HepG2 (cell line): ENCODE data around the gene DNAJA2. TPM values are rescaled to one million over a fixed set of nuclear protein-coding genes. Genes with fewer than 3 reads are reported as not detected.

Source experiments
- ATAC-seq: fragments of 200-7000 bp; cut with Tn5 transposase; 3 replicates; pipeline ENCODE4 v1.9.1; 2020; ENCODE audit warnings: mild to moderate bottlenecking, moderate library complexity
- BruUV-seq: library from RNA; stranded (reverse); fragments of 400-500 nt; replicated peaks from 2 replicates; lab custom pipeline; 2021; lab: Mats Ljungman, UMichigan
- CTCF ChIA-PET: fragments of 300-600 bp; formaldehyde crosslinking; extraction: SDS; loops from one replicate; lab custom pipeline; 2021; ENCODE audit warnings: low total read pairs, inconsistent platforms, low intra/inter-chr PET ratio; lab: Yijun Ruan, JAX
- POLR2A ChIA-PET: fragments of 350-600 bp; sonication (Branson Sonifier 250); formaldehyde crosslinking; loops from one replicate; lab custom pipeline; 2020; ENCODE audit warnings: antibody characterized with exemption, inconsistent platforms; lab: Yijun Ruan, JAX
- DNase-seq: peaks from one replicate; pipeline ENCODE4 v3.0.0-alpha.2; 2015; ENCODE audit warnings: low spot score
- FAIRE-seq: peaks from 3 replicates; lab custom pipeline; 2011; peaks lifted over from hg19 to GRCh38; lab: Jason Lieb, UNC
- H2AFZ ChIP-seq: one replicate; pipeline ENCODE4 v1.6.1; 2011; ENCODE audit warnings: low read length, inconsistent platforms
- H3K27ac ChIP-seq: fragments of 300-600 bp; 3 replicates; pipeline ENCODE4 v1.8.0; 2011; ENCODE audit warnings: mixed run types, mild to moderate bottlenecking, mixed read lengths, low read length, inconsistent platforms; ENCODE audit not compliant: insufficient read depth; ENCODE audit errors: extremely low read length
- H3K27me3 ChIP-seq, 2 experiments: fragments of 200-600 bp in 1 of 2; 2 replicates in 1 of 2; 3 replicates in 1 of 2; pipeline versions ENCODE4 v1.6.0 to v1.8.0; 2011; ENCODE audit warnings: low read length in 2 of 2, mild to moderate bottlenecking in 2 of 2, moderate library complexity in 2 of 2, inconsistent platforms in 1 of 2; ENCODE audit not compliant: insufficient read depth in 2 of 2, control insufficient read depth in 1 of 2
- H3K36me3 ChIP-seq, 2 experiments: fragments of 200-600 bp in 1 of 2; replicated peaks in 1 of 2; 2 replicates in 1 of 2; 3 replicates in 1 of 2; pipeline versions ENCODE4 v1.5.1 to v1.8.0; 2011; ENCODE audit warnings: low read length in 2 of 2, inconsistent platforms in 1 of 2; ENCODE audit not compliant: insufficient read depth in 2 of 2, control insufficient read depth in 1 of 2
- H3K4me1 ChIP-seq: 2 replicates; pipeline ENCODE4 v1.5.1; 2012; ENCODE audit warnings: low read length, inconsistent platforms; ENCODE audit not compliant: insufficient read depth
- H3K4me2 ChIP-seq: 2 replicates; pipeline ENCODE4 v1.6.0; 2011; ENCODE audit warnings: low read depth, low read length, inconsistent platforms
- H3K4me3 ChIP-seq, 3 experiments: fragments of 200-600 bp in 1 of 3; sonication (generic), shearing (Covaris generic) in 1 of 3; replicated peaks in 1 of 3; 2 replicates each; pipeline ENCODE4 v1.5.1; 2011 to 2016; ENCODE audit warnings: low read length in 3 of 3, inconsistent platforms in 2 of 3, low read depth in 2 of 3, mild to moderate bottlenecking in 2 of 3, control low read depth in 1 of 3, mixed read lengths in 1 of 3; ENCODE audit not compliant: insufficient read depth in 1 of 3
- H3K79me2 ChIP-seq: one replicate; pipeline ENCODE4 v1.6.1; 2011; ENCODE audit warnings: low read length, inconsistent platforms; ENCODE audit not compliant: insufficient read depth
- H3K9ac ChIP-seq: 2 replicates; pipeline ENCODE4 v1.6.0; 2011; ENCODE audit warnings: mild to moderate bottlenecking, low read depth, low read length, inconsistent platforms; ENCODE audit not compliant: insufficient read depth
- H3K9me3 ChIP-seq: 2 replicates; pipeline ENCODE4 v1.5.1; 2012; ENCODE audit warnings: mild to moderate bottlenecking, low read length
- H4K20me1 ChIP-seq: 2 replicates; pipeline ENCODE4 v1.6.0; 2011; ENCODE audit warnings: inconsistent platforms, mild to moderate bottlenecking, low read length, moderate library complexity; ENCODE audit not compliant: insufficient read depth
- GATAD1 ChIP-seq: IDR thresholded peaks from 2 replicates; pipeline ENCODE4 v1.6.1; 2016; ENCODE audit warnings: missing genetic modification reagents, missing compliant biosample characterization
- MTF2 ChIP-seq: sonication (generic); formaldehyde crosslinking; IDR thresholded peaks from 2 replicates; pipeline ENCODE4 v1.5.0; 2020; ENCODE audit warnings: missing genetic modification reagents, borderline replicate concordance
- NFIC ChIP-seq: IDR thresholded peaks from 2 replicates; pipeline ENCODE4 v1.6.1; 2012; ENCODE audit warnings: mild to moderate bottlenecking, low read length, inconsistent platforms
- SRF ChIP-seq: IDR thresholded peaks from 2 replicates; pipeline ENCODE4 v1.6.1; 2011; ENCODE audit warnings: mild to moderate bottlenecking, low read depth, low read length, moderate library complexity
- ZKSCAN8 ChIP-seq: IDR thresholded peaks from 2 replicates; pipeline ENCODE4 v1.6.1; 2016; ENCODE audit warnings: borderline replicate concordance, missing genetic modification reagents, missing compliant biosample characterization
- ZNF30 ChIP-seq: sonication (generic); formaldehyde crosslinking; IDR thresholded peaks from 2 replicates; pipeline ENCODE4 v1.5.0; 2020; ENCODE audit warnings: mild to moderate bottlenecking, missing genetic modification reagents
- ZNF547 ChIP-seq: sonication (generic); formaldehyde crosslinking; IDR thresholded peaks from 2 replicates; pipeline ENCODE4 v1.5.1; 2020; ENCODE audit warnings: mild to moderate bottlenecking, missing genetic modification reagents
- ZNF614 ChIP-seq: IDR thresholded peaks from 2 replicates; pipeline ENCODE4 v1.6.1; 2018; ENCODE audit warnings: missing biosample characterization, missing genetic modification reagents, inconsistent platforms, borderline replicate concordance
- in situ Hi-C: cut with HindIII; loops from 2 replicates; pipeline ENCODE4 v1.10.0; 2017; ENCODE audit warnings: low pct_unique_long_range_greater_than_20kb; ENCODE audit not compliant: extremely low pct_ligation_motif_present
- intact Hi-C: fragments of 100-400 bp; cut with micrococcal nuclease; formaldehyde crosslinking; loops from one replicate; pipeline ENCODE4 v1.10.0; 2022; ENCODE audit not compliant: unreplicated experiment
- polyA plus RNA-seq, 8 experiments: library from polyadenylated mRNA; depleted of rRNA in 3 of 8; stranded (reverse) in 7 of 8; unstranded in 1 of 8; fragments of >200 nt; fragmentation: Illumina TruSeq in 4 of 8; extraction: Trizol in 4 of 8; gene quantifications; 2 replicates each; pipeline versions ENCODE4 v1.2.1 to v1.2.3, GENCODE V29; 2011 to 2016; ENCODE audit warnings: low read depth in 4 of 8, missing spikeins in 1 of 8, mixed read lengths in 1 of 8; ENCODE audit not compliant: insufficient read depth in 1 of 8
- total RNA-seq, 5 experiments: library from RNA; depleted of rRNA; stranded (reverse); fragments of >200 nt; fragmentation: Illumina TruSeq; extraction: Trizol; gene quantifications; 2 replicates each; pipeline ENCODE4 v1.2.3, GENCODE V29; 2016; ENCODE audit warnings: low read depth in 1 of 5
- TF ChIP-seq, protein P1 (sequence below): sonication (generic); formaldehyde crosslinking; IDR thresholded peaks from 2 replicates; pipeline ENCODE4 v1.4.0; 2020; ENCODE audit warnings: mild to moderate bottlenecking, missing genetic modification reagents
- TF ChIP-seq, protein P2 (sequence below), 2 experiments: sonication (generic) in 1 of 2; formaldehyde crosslinking in 1 of 2; IDR thresholded peaks; 2 replicates each; pipeline versions ENCODE4 v1.6.1 to v1.9.0; 2014 to 2022; ENCODE audit warnings: antibody characterized with exemption in 1 of 2, borderline replicate concordance in 1 of 2, inconsistent platforms in 1 of 2, low read depth in 1 of 2, missing genetic modification reagents in 1 of 2
- TF ChIP-seq, protein P3 (sequence below): sonication (generic); formaldehyde crosslinking; IDR thresholded peaks from 2 replicates; pipeline ENCODE4 v1.8.1; 2023; ENCODE audit warnings: mild to moderate bottlenecking, missing genetic modification reagents
- TF ChIP-seq, protein P4 (sequence below): fragments of 450-650 bp; IDR thresholded peaks from 2 replicates; pipeline ENCODE4 v1.6.1; 2017

The DNAJA2 gene
- total and polyA plus RNA-seq, 2 of the 13 experiments (the other 11 are each of a cell fraction or from before 2014, with no cell fraction given), result 25.4 to 176 TPM

DNA sequence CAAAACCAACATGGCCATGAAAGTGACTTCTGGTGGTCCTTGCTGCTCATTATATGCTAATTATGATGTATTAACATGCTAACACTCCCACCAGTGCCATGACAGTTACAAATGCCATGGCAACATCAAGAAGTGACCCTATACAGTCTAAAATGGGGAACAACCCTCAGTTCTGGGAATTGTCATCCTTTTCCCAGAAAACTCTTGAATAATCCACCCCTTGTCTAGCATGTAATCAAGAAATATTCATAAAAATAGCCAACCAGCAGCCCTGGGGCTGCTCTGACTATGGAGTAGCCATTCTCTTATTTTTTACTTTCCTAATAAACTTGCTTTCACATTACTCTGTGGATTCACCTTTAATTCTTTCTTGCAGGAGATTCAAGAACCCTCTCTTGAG, 35.9 kb downstream of the DNAJA2 start:
- POLR2A ChIA-PET, result no interaction called here
- H3K4me3 ChIP-seq, result no peak overlapping the region
- no peak overlapping the region for H2AFZ ChIP-seq
- CTCF ChIA-PET, result no interaction called here
- ATAC-seq (no peak), DNase-seq (no peak), FAIRE-seq (no peak)
- H3K36me3 ChIP-seq, result no peaks in the 10 kb centered on the region
- H4K20me1 ChIP-seq, result no peaks in the 10 kb centered on the region
- H3K9ac ChIP-seq, result no peak overlapping the region
- H3K4me1 ChIP-seq, result peaks cover 10% of the 10 kb centered on the region
- H3K27ac ChIP-seq, result no peak overlapping the region
- intact Hi-C loops, result no loop called here
- in situ Hi-C loops, result no loop called here
- H3K27me3 ChIP-seq, result no peaks in the 10 kb centered on the region
- no peak overlapping the region for H3K4me2 ChIP-seq
- H3K9me3 ChIP-seq, result no peaks in the 10 kb centered on the region
- no peaks in the 10 kb centered on the region for H3K79me2 ChIP-seq
- BruUV-seq, result no TSS peak
- TF ChIP-seq GATAD1 (CRISPR knock-in tag) (no peak), MTF2 (no peak), ZNF547 (CRISPR knock-in tag) (no peak), ZNF30 (CRISPR knock-in tag) (no peak), SRF (no peak), ZKSCAN8 (CRISPR knock-in tag) (no peak), ZNF614 (no peak), NFIC (no peak)
- TF ChIP-seq, protein P1, sequence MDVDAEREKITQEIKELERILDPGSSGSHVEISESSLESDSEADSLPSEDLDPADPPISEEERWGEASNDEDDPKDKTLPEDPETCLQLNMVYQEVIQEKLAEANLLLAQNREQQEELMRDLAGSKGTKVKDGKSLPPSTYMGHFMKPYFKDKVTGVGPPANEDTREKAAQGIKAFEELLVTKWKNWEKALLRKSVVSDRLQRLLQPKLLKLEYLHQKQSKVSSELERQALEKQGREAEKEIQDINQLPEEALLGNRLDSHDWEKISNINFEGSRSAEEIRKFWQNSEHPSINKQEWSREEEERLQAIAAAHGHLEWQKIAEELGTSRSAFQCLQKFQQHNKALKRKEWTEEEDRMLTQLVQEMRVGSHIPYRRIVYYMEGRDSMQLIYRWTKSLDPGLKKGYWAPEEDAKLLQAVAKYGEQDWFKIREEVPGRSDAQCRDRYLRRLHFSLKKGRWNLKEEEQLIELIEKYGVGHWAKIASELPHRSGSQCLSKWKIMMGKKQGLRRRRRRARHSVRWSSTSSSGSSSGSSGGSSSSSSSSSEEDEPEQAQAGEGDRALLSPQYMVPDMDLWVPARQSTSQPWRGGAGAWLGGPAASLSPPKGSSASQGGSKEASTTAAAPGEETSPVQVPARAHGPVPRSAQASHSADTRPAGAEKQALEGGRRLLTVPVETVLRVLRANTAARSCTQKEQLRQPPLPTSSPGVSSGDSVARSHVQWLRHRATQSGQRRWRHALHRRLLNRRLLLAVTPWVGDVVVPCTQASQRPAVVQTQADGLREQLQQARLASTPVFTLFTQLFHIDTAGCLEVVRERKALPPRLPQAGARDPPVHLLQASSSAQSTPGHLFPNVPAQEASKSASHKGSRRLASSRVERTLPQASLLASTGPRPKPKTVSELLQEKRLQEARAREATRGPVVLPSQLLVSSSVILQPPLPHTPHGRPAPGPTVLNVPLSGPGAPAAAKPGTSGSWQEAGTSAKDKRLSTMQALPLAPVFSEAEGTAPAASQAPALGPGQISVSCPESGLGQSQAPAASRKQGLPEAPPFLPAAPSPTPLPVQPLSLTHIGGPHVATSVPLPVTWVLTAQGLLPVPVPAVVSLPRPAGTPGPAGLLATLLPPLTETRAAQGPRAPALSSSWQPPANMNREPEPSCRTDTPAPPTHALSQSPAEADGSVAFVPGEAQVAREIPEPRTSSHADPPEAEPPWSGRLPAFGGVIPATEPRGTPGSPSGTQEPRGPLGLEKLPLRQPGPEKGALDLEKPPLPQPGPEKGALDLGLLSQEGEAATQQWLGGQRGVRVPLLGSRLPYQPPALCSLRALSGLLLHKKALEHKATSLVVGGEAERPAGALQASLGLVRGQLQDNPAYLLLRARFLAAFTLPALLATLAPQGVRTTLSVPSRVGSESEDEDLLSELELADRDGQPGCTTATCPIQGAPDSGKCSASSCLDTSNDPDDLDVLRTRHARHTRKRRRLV, result no peak
- TF ChIP-seq, protein P2, sequence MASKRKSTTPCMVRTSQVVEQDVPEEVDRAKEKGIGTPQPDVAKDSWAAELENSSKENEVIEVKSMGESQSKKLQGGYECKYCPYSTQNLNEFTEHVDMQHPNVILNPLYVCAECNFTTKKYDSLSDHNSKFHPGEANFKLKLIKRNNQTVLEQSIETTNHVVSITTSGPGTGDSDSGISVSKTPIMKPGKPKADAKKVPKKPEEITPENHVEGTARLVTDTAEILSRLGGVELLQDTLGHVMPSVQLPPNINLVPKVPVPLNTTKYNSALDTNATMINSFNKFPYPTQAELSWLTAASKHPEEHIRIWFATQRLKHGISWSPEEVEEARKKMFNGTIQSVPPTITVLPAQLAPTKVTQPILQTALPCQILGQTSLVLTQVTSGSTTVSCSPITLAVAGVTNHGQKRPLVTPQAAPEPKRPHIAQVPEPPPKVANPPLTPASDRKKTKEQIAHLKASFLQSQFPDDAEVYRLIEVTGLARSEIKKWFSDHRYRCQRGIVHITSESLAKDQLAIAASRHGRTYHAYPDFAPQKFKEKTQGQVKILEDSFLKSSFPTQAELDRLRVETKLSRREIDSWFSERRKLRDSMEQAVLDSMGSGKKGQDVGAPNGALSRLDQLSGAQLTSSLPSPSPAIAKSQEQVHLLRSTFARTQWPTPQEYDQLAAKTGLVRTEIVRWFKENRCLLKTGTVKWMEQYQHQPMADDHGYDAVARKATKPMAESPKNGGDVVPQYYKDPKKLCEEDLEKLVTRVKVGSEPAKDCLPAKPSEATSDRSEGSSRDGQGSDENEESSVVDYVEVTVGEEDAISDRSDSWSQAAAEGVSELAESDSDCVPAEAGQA (IDR thresholded peaks at IDR 0.05; ENCODE audit: low read depth), result no peak
- TF ChIP-seq, protein P2 (CRISPR knock-in tag; IDR thresholded peaks at IDR 0.05; ENCODE audit: borderline replicate concordance), result no peak
- TF ChIP-seq, protein P3, sequence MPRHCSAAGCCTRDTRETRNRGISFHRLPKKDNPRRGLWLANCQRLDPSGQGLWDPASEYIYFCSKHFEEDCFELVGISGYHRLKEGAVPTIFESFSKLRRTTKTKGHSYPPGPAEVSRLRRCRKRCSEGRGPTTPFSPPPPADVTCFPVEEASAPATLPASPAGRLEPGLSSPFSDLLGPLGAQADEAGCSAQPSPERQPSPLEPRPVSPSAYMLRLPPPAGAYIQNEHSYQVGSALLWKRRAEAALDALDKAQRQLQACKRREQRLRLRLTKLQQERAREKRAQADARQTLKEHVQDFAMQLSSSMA (CRISPR knock-in tag), result no peak
- TF ChIP-seq, protein P4, sequence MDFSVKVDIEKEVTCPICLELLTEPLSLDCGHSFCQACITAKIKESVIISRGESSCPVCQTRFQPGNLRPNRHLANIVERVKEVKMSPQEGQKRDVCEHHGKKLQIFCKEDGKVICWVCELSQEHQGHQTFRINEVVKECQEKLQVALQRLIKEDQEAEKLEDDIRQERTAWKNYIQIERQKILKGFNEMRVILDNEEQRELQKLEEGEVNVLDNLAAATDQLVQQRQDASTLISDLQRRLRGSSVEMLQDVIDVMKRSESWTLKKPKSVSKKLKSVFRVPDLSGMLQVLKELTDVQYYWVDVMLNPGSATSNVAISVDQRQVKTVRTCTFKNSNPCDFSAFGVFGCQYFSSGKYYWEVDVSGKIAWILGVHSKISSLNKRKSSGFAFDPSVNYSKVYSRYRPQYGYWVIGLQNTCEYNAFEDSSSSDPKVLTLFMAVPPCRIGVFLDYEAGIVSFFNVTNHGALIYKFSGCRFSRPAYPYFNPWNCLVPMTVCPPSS, result no peak
